Activated CD4-positive, alpha-beta T cell treated with anti-CD3 and anti-CD28 coated beads for 4 hours (primary cell): Measurements from ENCODE around the gene TSPY1.
"Not testable (repeated sequence)": the region's sequence is repeated elsewhere in the genome, so short reads cannot be mapped to it uniquely, and the experiment has no call there.

Source experiments
- DNase-seq, 2 donors: peaks; one replicate each; pipeline ENCODE4 v3.0.0-alpha.2; 2020

Gene TSPY1, protein sequence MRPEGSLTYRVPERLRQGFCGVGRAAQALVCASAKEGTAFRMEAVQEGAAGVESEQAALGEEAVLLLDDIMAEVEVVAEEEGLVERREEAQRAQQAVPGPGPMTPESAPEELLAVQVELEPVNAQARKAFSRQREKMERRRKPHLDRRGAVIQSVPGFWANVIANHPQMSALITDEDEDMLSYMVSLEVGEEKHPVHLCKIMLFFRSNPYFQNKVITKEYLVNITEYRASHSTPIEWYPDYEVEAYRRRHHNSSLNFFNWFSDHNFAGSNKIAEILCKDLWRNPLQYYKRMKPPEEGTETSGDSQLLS

DNA sequence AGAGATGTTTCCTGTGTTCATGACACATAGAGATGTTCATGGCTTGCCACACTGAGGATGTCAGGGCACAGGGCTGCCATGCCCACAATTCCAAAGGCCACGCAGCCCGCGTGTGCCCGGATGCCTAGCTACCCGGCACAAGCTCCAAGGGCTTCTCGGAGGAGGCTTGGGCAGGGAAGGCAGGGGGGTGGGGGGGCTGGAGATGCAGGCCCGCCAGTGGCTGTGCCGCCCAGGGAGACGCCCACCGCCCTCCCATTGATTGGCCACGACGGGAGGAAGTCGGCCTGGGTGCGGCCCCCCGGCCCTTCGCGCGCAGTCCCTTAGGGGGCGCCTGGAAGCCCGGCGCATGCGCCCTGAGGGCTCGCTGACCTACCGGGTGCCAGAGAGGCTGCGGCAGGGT lies at the start of gene TSPY1:
TSPY1 (plus strand) TSS at position 301 of the 400 bp plus-strand sequence; CDS start at position 347, 46 bp downstream.
- not testable (repeated sequence) for DNase-seq

DNA sequence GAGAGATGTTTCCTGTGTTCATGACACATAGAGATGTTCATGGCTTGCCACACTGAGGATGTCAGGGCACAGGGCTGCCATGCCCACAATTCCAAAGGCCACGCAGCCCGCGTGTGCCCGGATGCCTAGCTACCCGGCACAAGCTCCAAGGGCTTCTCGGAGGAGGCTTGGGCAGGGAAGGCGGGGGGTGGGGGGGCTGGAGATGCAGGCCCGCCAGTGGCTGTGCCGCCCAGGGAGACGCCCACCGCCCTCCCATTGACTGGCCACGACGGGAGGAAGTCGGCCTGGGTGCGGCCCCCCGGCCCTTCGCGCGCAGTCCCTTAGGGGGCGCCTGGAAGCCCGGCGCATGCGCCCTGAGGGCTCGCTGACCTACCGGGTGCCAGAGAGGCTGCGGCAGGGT lies 20.2 kb downstream of the TSPY1 start, which contains the start of gene TSPY9:
TSPY9 (plus strand) TSS at position 301 of the 400 bp plus-strand sequence; CDS start at position 347, 46 bp downstream.
- DNase-seq = not testable (repeated sequence)

DNA sequence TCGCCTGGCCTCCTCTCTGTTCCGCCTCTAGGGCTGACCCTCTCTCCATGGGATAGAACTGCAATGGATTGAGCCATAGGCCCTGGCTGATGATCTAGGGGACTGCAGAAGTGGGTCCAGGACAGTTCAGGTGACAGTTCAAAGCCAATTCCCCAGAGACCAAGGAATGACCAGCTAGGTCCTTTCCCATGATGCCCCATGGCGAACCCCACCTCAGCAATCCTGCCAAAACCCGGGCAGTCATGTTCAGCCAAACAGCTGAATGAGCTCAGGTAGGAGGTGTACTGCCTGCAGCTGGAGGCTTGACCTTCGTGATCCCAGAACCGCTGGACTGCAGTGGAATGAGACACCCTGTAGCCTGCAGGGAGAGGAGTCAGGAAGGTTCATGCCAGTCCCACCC lies 37.6 kb downstream of the TSPY1 start:
- not testable (repeated sequence) for DNase-seq

DNA sequence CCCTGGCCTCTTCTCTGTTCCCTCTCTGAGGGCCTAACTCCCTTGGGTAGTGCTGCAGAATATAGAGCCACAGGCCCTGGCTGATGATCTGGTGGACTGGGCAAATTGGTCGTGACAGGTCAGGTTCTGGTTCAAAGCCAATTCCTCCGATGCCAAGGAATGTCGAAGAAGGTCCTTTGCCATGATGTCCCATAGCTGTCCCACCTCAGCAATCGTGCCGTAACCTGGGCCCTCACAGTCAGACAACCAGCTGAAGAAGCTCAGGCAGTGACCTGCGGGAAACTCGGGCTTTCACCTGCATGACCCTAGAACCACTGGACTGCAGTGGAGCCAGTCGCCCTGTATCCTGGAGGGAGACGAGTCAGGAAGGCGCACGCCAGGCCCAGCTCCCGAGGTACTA lies 49.5 kb downstream of the TSPY1 start:
- DNase-seq = not testable (repeated sequence)
